ENCODE results near the gene CCIN.

The CCIN gene

GRCh38 chr9:36141761-36142160 is 27.4 kb upstream of the CCIN start:
- Histone ChIP-seq H3K4me3 (ENCODE audit: low read length) (no peak overlapping the region), H3K9ac (ENCODE audit: low read length) (peak overlapping the region; percentile 17), H3K9me3 (ENCODE audit: control insufficient read depth, low read length) (no peaks in the 10 kb centered on the region), H3K27me3 (replicated peaks; ENCODE audit: control insufficient read depth, insufficient read depth, low read length) (no peaks in the 10 kb centered on the region), H3K36me3 (ENCODE audit: control insufficient read depth, insufficient read depth, low read length, severe bottlenecking) (peaks cover 46% of the 10 kb centered on the region), H3K4me1 (ENCODE audit: control insufficient read depth, insufficient read depth, low read length) (peaks cover 69% of the 10 kb centered on the region)
- no peak for DNase-seq (ENCODE audit: low read depth)

- peak overlapping the region; percentile 38 for H3K4me3 ChIP-seq (ENCODE audit: low read length)
- H3K9ac ChIP-seq (ENCODE audit: low read length) = peak overlapping the region; percentile 54
- H3K4me1 ChIP-seq (ENCODE audit: control insufficient read depth, insufficient read depth, low read length) = peaks cover 69% of the 10 kb centered on the region
- no peak for DNase-seq (ENCODE audit: low read depth)
- H3K9me3 ChIP-seq (ENCODE audit: control insufficient read depth, low read length) = no peaks in the 10 kb centered on the region
- H3K27me3 ChIP-seq (replicated peaks; ENCODE audit: control insufficient read depth, insufficient read depth, low read length) = no peaks in the 10 kb centered on the region
- H3K36me3 ChIP-seq (ENCODE audit: control insufficient read depth, insufficient read depth, low read length, severe bottlenecking) = peaks cover 46% of the 10 kb centered on the region
Measured at GRCh38 chr9:36142510-36143244, 26.5 kb upstream of the CCIN start.

GRCh38 chr9:36143245-36143641 is 25.9 kb upstream of the CCIN start:
- peak overlapping the region; percentile 54 for H3K9ac ChIP-seq (ENCODE audit: low read length)
- H3K4me3 ChIP-seq (ENCODE audit: low read length) = peak overlapping the region; percentile 38
- no peaks in the 10 kb centered on the region for H3K27me3 ChIP-seq (replicated peaks; ENCODE audit: control insufficient read depth, insufficient read depth, low read length)
- no peaks in the 10 kb centered on the region for H3K9me3 ChIP-seq (ENCODE audit: control insufficient read depth, low read length)
- H3K4me1 ChIP-seq (ENCODE audit: control insufficient read depth, insufficient read depth, low read length) = peaks cover 70% of the 10 kb centered on the region
- DNase-seq (ENCODE audit: low read depth) = no peak
- H3K36me3 ChIP-seq (ENCODE audit: control insufficient read depth, insufficient read depth, low read length, severe bottlenecking) = peaks cover 46% of the 10 kb centered on the region

GRCh38 chr9:36144309-36145232 is 24.6 kb upstream of the CCIN start:
- Histone ChIP-seq H3K27me3 (replicated peaks; ENCODE audit: control insufficient read depth, insufficient read depth, low read length) (no peaks in the 10 kb centered on the region), H3K9me3 (ENCODE audit: control insufficient read depth, low read length) (no peaks in the 10 kb centered on the region), H3K9ac (ENCODE audit: low read length) (no peak overlapping the region), H3K36me3 (ENCODE audit: control insufficient read depth, insufficient read depth, low read length, severe bottlenecking) (peaks cover 46% of the 10 kb centered on the region), H3K4me3 (ENCODE audit: low read length) (no peak overlapping the region), H3K4me1 (ENCODE audit: control insufficient read depth, insufficient read depth, low read length) (peaks cover 70% of the 10 kb centered on the region)
- DNase-seq (ENCODE audit: low read depth) = no peak

GRCh38 chr9:36145970-36146369 is 23.2 kb upstream of the CCIN start:
- H3K36me3 ChIP-seq (ENCODE audit: control insufficient read depth, insufficient read depth, low read length, severe bottlenecking) = peaks cover 53% of the 10 kb centered on the region
- H3K4me1 ChIP-seq (ENCODE audit: control insufficient read depth, insufficient read depth, low read length) = peaks cover 69% of the 10 kb centered on the region
- no peak for DNase-seq (ENCODE audit: low read depth)
- H3K9ac ChIP-seq (ENCODE audit: low read length) = no peak overlapping the region
- H3K9me3 ChIP-seq (ENCODE audit: control insufficient read depth, low read length) = no peaks in the 10 kb centered on the region
- H3K27me3 ChIP-seq (replicated peaks; ENCODE audit: control insufficient read depth, insufficient read depth, low read length) = no peaks in the 10 kb centered on the region
- no peak overlapping the region for H3K4me3 ChIP-seq (ENCODE audit: low read length)

GRCh38 chr9:36146651-36147050 is 22.5 kb upstream of the CCIN start:
- DNase-seq (ENCODE audit: low read depth) = no peak
- H3K36me3 ChIP-seq (ENCODE audit: control insufficient read depth, insufficient read depth, low read length, severe bottlenecking) = peaks cover 60% of the 10 kb centered on the region
- H3K4me1 ChIP-seq (ENCODE audit: control insufficient read depth, insufficient read depth, low read length) = peaks cover 69% of the 10 kb centered on the region
- H3K9me3 ChIP-seq (ENCODE audit: control insufficient read depth, low read length) = no peaks in the 10 kb centered on the region
- H3K9ac ChIP-seq (ENCODE audit: low read length) = no peak overlapping the region
- no peaks in the 10 kb centered on the region for H3K27me3 ChIP-seq (replicated peaks; ENCODE audit: control insufficient read depth, insufficient read depth, low read length)
- no peak overlapping the region for H3K4me3 ChIP-seq (ENCODE audit: low read length)

- no peak overlapping the region for H3K4me3 ChIP-seq (ENCODE audit: low read length)
Measured at GRCh38 chr9:36147441-36148175, 21.6 kb upstream of the CCIN start.

GRCh38 chr9:36148311-36149051 is 20.7 kb upstream of the CCIN start:
- DNase-seq (ENCODE audit: low read depth) = peak; percentile 97
- Histone ChIP-seq H3K4me1 (ENCODE audit: control insufficient read depth, insufficient read depth, low read length) (peaks cover 54% of the 10 kb centered on the region), H3K27me3 (replicated peaks; ENCODE audit: control insufficient read depth, insufficient read depth, low read length) (no peaks in the 10 kb centered on the region), H3K9ac (ENCODE audit: low read length) (peak overlapping the region; percentile 57), H3K36me3 (ENCODE audit: control insufficient read depth, insufficient read depth, low read length, severe bottlenecking) (peaks cover 56% of the 10 kb centered on the region), H3K4me3 (ENCODE audit: low read length) (peak overlapping the region; percentile 31), H3K9me3 (ENCODE audit: control insufficient read depth, low read length) (no peaks in the 10 kb centered on the region)

More at GRCh38 chr9:36147441-36148175, 21.6 kb upstream of the CCIN start:
- Histone ChIP-seq H3K36me3 (ENCODE audit: control insufficient read depth, insufficient read depth, low read length, severe bottlenecking) (peaks cover 57% of the 10 kb centered on the region), H3K27me3 (replicated peaks; ENCODE audit: control insufficient read depth, insufficient read depth, low read length) (no peaks in the 10 kb centered on the region), H3K4me1 (ENCODE audit: control insufficient read depth, insufficient read depth, low read length) (peaks cover 60% of the 10 kb centered on the region), H3K9me3 (ENCODE audit: control insufficient read depth, low read length) (no peaks in the 10 kb centered on the region), H3K9ac (ENCODE audit: low read length) (no peak overlapping the region)
- DNase-seq (ENCODE audit: low read depth) = no peak

- no peaks in the 10 kb centered on the region for H3K27me3 ChIP-seq (replicated peaks; ENCODE audit: control insufficient read depth, insufficient read depth, low read length)
- H3K9me3 ChIP-seq (ENCODE audit: control insufficient read depth, low read length) = no peaks in the 10 kb centered on the region
- peaks cover 56% of the 10 kb centered on the region for H3K4me1 ChIP-seq (ENCODE audit: control insufficient read depth, insufficient read depth, low read length)
- H3K36me3 ChIP-seq (ENCODE audit: control insufficient read depth, insufficient read depth, low read length, severe bottlenecking) = peaks cover 49% of the 10 kb centered on the region
- peak overlapping the region; percentile 35 for H3K9ac ChIP-seq (ENCODE audit: low read length)
- H3K4me3 ChIP-seq (ENCODE audit: low read length) = peak overlapping the region; percentile 18
- peak; percentile 68 for DNase-seq (ENCODE audit: low read depth)
Measured at GRCh38 chr9:36149197-36149596, 20.0 kb upstream of the CCIN start.

GRCh38 chr9:36150574-36151315 is 18.4 kb upstream of the CCIN start:
- no peak overlapping the region for H3K4me3 ChIP-seq (ENCODE audit: low read length)
- H3K9me3 ChIP-seq (ENCODE audit: control insufficient read depth, low read length) = no peaks in the 10 kb centered on the region
- no peaks in the 10 kb centered on the region for H3K27me3 ChIP-seq (replicated peaks; ENCODE audit: control insufficient read depth, insufficient read depth, low read length)
- peaks cover 62% of the 10 kb centered on the region for H3K4me1 ChIP-seq (ENCODE audit: control insufficient read depth, insufficient read depth, low read length)
- DNase-seq (ENCODE audit: low read depth) = no peak
- no peak overlapping the region for H3K9ac ChIP-seq (ENCODE audit: low read length)
- peaks cover 39% of the 10 kb centered on the region for H3K36me3 ChIP-seq (ENCODE audit: control insufficient read depth, insufficient read depth, low read length, severe bottlenecking)

All from adipocyte (in vitro differentiated cells).